Measurements from ENCODE around the gene MAGI2. TPM values are rescaled to one million over a fixed set of nuclear protein-coding genes. Genes with fewer than 3 reads are reported as not detected.

The MAGI2 gene
- polyA plus RNA-seq, 3 donors: 0.03 to 0.11 TPM; not detected in 1

DNA sequence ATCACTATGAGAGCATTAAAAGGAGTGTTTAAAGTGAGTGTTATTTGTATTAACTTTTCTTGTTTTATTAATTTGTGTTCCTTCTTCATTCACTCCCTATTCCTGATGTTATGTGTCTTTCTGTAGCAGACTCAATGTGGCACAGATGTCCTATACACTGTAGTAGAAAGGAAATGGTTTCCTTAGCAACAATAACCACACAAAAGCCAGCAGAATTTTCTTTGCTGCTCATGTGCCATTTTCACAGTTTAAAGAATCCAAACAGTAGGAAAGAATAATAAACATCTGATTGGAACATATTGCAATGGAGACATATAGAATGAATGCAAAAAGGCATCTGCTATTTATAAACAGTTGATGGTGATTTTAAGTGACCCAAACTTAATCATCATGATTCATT is 891.3 kb downstream of the MAGI2 start:
- Mint-ChIP-seq H3K27ac (no peak overlapping the region), H3K4me1 (no peaks in the 10 kb centered on the region), H3K9me3 (peaks cover 0 to 5% (median 2%) of the 10 kb centered on the region in 7 donors), H3K27me3 (ENCODE audit: low read depth in 3 of 3) (peaks cover 0 to 2% (median 0%) of the 10 kb centered on the region in 3 donors), H3K4me3 (no peak overlapping the region), H3K36me3 (no peaks in the 10 kb centered on the region)
- TF ChIP-seq, protein P1, sequence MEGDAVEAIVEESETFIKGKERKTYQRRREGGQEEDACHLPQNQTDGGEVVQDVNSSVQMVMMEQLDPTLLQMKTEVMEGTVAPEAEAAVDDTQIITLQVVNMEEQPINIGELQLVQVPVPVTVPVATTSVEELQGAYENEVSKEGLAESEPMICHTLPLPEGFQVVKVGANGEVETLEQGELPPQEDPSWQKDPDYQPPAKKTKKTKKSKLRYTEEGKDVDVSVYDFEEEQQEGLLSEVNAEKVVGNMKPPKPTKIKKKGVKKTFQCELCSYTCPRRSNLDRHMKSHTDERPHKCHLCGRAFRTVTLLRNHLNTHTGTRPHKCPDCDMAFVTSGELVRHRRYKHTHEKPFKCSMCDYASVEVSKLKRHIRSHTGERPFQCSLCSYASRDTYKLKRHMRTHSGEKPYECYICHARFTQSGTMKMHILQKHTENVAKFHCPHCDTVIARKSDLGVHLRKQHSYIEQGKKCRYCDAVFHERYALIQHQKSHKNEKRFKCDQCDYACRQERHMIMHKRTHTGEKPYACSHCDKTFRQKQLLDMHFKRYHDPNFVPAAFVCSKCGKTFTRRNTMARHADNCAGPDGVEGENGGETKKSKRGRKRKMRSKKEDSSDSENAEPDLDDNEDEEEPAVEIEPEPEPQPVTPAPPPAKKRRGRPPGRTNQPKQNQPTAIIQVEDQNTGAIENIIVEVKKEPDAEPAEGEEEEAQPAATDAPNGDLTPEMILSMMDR (IDR thresholded peaks at IDR 0.05): no peak
- intact Hi-C loops (cut with micrococcal nuclease): no loop called here
- no peaks in the 10 kb centered on the region for H3K36me3 ChIP-seq (replicated peaks in 1 of 2; ENCODE audit: control insufficient read depth in 1 of 2, insufficient read depth in 2 of 2, low read length in 2 of 2)
- H3K4me2 ChIP-seq (replicated peaks; ENCODE audit: extremely low read depth, low read length, poor library complexity, severe bottlenecking): no peak overlapping the region
- H3K9me3 ChIP-seq (replicated peaks in 1 of 2; ENCODE audit: control insufficient read depth in 1 of 2, insufficient read depth in 1 of 2, low read length in 2 of 2): peaks cover 0 to 4% of the 10 kb centered on the region in 2 donors
- H3K9ac ChIP-seq (ENCODE audit: insufficient read depth, low read length, poor library complexity, severe bottlenecking): no peak overlapping the region
- no peaks in the 10 kb centered on the region for H3K79me2 ChIP-seq (ENCODE audit: insufficient read depth, low read length)
- H3K27me3 ChIP-seq (ENCODE audit: control insufficient read depth in 2 of 2, insufficient read depth in 2 of 2, low read length in 2 of 2): no peaks in the 10 kb centered on the region
- H4K20me1 ChIP-seq (ENCODE audit: insufficient read depth, low read length): no peaks in the 10 kb centered on the region
- DNase-seq: no peak
- H3K27ac ChIP-seq (ENCODE audit: low read depth in 1 of 2, low read length in 2 of 2): no peak overlapping the region
- no peak overlapping the region for H3K4me3 ChIP-seq (replicated peaks in 1 of 3; ENCODE audit: low read depth in 2 of 3, low read length in 3 of 3)
- no peaks in the 10 kb centered on the region for H3K4me1 ChIP-seq (ENCODE audit: control insufficient read depth in 1 of 2, insufficient read depth in 2 of 2, low read length in 2 of 2)
- H2AFZ ChIP-seq (ENCODE audit: insufficient read depth, low read depth, low read length, poor library complexity, severe bottlenecking): no peak overlapping the region

DNA sequence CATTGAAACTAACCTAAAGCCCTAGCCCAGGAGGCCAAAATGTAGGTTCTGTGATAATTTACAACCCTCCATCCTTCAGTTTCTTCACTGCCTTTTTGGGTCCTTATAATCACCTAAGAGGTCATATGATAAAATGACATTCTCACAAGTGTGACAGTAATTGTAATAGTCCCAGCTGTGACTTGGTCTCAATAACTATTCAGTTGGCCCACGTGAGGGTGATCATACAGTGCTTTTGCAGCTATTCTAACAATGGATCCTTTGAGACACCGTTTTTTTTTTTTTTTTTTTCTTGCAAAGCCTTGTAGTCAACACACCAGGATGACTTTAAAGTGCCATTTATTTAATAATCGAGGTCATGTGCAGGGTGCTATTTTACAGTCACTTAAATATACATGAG is 894.9 kb downstream of the MAGI2 start:
- Mint-ChIP-seq H3K9me3 (peaks cover 2 to 12% (median 4%) of the 10 kb centered on the region in 7 donors), H3K4me1 (no peaks in the 10 kb centered on the region), H3K36me3 (no peaks in the 10 kb centered on the region), H3K4me3 (no peak overlapping the region), H3K27ac (no peak overlapping the region), H3K27me3 (ENCODE audit: low read depth in 3 of 3) (peaks cover 0 to 1% (median 0%) of the 10 kb centered on the region in 3 donors)
- no peaks in the 10 kb centered on the region for H4K20me1 ChIP-seq (ENCODE audit: insufficient read depth, low read length)
- peaks cover 0 to 4% of the 10 kb centered on the region in 2 donors for H3K9me3 ChIP-seq (replicated peaks in 1 of 2; ENCODE audit: control insufficient read depth in 1 of 2, insufficient read depth in 1 of 2, low read length in 2 of 2)
- H3K27ac ChIP-seq (ENCODE audit: low read depth in 1 of 2, low read length in 2 of 2): no peak overlapping the region
- H3K4me3 ChIP-seq (replicated peaks in 1 of 3; ENCODE audit: low read depth in 2 of 3, low read length in 3 of 3): no peak overlapping the region
- H3K4me2 ChIP-seq (replicated peaks; ENCODE audit: extremely low read depth, low read length, poor library complexity, severe bottlenecking): no peak overlapping the region
- no peaks in the 10 kb centered on the region for H3K27me3 ChIP-seq (ENCODE audit: control insufficient read depth in 2 of 2, insufficient read depth in 2 of 2, low read length in 2 of 2)
- no peak for DNase-seq
- no peaks in the 10 kb centered on the region for H3K36me3 ChIP-seq (replicated peaks in 1 of 2; ENCODE audit: control insufficient read depth in 1 of 2, insufficient read depth in 2 of 2, low read length in 2 of 2)
- H3K9ac ChIP-seq (ENCODE audit: insufficient read depth, low read length, poor library complexity, severe bottlenecking): no peak overlapping the region
- H3K4me1 ChIP-seq (ENCODE audit: control insufficient read depth in 1 of 2, insufficient read depth in 2 of 2, low read length in 2 of 2): no peaks in the 10 kb centered on the region
- intact Hi-C loops (cut with micrococcal nuclease): no loop called here
- WGBS (ENCODE audit: insufficient coverage): no CpG with 5 or more reads among the region's 3 CpGs
- TF ChIP-seq, protein P1 (IDR thresholded peaks at IDR 0.05): no peak
- no peak overlapping the region for H2AFZ ChIP-seq (ENCODE audit: insufficient read depth, low read depth, low read length, poor library complexity, severe bottlenecking)
- H3K79me2 ChIP-seq (ENCODE audit: insufficient read depth, low read length): no peaks in the 10 kb centered on the region

All from CD14-positive monocyte (primary cell).